ENCODE measurements around the gene ARL11.

ARL11 gene

DNA sequence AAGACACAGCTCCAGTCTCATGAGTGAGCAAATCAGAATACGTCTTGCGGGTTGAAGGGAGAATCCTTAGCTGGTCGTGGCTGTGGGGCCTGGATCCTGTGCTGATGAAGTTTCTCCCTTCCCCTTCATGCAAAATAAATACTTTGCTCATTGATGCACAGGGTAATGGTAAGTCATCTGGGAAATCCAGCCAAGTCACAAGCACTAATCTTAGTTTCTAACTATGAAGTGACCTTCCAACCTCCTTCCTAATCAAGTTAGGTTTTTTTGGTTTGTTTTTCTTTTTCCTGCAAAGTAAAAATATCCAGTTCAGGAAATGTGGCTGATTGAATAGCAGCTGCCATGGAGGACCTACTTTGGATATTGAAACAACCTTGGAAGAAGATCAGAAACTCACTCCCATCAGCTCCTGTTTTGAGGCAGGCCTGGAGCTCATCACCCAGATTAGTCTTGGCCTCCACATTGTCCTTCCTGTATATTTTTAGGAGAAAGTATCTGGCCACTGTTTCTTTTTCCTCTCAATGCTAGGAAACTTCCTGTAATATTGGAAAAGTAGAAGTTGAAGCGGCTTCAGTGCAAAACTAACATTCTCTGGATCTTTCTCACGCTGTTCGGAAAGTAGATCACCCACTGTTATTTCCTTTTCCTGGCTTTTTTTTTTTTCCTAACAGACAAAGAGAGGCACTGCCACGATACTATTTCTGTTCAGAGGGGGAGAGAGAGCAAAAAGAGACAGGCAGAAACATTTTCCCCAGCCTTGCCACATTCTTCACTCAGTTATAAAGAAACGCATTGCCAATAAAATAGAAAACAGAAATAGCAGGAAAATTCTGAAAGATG, 12.3 kb upstream of the ARL11 start:
- no peak for DNase-seq

DNA sequence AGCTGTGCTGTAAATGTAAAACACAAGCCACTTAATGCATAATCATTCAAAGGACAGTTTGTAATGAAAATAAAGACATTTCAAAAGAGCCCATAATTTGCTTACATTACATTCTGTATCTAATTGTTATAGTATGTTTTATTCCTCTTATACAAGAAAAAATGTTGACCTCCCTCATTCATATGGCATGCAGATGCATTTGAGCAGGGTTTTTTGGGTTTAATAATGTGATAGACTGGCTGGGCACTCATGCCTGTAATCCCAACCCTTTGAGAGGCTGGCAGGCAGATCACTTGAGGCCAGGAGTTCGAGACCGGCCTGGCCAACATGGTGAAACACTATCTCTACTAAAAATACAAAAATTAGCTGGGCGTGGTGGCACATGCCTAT, 11.6 kb upstream of the ARL11 start:
- DNase-seq: no peak

DNA sequence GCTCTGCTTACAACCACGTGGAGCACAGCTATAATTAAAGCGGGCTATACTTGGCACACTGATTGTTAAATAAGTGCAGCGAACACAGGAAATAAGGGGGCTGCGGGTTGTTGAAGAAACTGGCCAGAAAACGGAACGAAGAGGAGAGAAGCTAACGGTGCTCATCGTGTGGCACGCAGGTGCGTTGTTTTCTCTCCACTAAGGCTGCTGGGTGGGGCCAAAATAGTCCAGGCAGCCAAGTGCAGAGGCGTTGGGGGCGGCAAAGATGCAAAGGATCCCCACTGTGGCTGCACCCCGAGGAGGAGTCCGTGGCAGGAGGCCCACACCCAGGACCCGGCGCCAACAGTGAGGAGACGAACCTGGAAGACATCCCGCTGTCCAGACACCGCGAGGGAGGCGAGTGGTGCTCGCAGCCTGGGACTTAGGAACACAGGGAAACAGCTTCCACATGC, 8.1 kb upstream of the ARL11 start:
- DNase-seq: no peak

DNA sequence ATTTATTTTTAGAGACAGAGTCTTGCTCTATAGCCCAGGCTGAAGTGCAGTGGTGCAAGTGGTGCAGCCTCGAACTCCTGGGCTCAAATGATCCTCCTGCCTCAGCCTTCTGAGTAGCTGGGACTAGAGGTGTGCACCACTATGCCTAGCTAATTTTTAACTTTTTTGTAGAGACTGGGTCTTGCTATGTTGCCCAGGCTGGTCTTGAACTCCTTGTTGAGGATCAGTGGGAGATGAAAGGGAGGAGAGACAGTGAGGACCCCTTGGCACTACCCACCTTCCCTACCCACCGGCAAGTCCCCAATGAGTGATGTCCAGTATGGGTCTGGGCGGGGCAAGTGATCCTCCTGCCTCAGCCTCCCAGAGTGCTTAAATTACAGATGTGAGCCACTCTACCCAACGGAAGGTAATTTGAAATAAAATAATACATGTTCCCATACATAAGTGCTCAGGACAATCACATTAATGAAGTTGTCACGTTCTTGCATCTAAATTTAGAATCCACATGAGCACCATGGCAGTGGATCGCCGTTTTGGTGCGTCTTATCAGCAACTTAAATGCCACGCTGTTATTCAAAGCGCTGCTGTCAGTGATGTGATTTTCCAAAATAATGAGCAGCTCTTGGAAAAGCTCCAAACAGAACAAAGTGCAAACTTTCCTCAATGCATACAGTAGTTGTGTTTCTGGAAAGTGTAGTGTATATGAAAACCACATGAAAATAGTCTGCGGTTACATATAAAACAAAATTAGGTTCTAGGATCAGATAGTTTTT, 5.9 kb upstream of the ARL11 start:
- no peak for DNase-seq

DNA sequence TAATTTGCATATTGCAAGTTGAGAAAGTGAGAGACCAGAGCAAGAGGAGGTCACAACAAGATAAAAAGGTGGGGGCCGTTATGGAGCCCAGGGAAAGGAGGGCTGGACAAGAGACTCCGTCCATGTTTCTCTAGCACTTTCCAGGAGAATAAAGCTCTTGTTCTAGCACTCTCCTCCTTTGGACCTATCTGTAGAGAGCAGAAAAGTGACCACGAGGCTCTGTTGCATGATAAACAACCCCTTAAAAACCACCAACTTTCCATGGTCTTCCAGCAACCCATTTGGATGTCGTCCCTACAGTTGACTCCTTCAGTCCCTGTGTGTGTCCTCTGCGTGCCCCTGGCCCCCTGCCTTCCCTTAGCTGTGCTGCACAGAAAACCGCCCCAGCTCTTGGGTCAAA, 4.1 kb upstream of the ARL11 start:
- DNase-seq: no peak

DNA sequence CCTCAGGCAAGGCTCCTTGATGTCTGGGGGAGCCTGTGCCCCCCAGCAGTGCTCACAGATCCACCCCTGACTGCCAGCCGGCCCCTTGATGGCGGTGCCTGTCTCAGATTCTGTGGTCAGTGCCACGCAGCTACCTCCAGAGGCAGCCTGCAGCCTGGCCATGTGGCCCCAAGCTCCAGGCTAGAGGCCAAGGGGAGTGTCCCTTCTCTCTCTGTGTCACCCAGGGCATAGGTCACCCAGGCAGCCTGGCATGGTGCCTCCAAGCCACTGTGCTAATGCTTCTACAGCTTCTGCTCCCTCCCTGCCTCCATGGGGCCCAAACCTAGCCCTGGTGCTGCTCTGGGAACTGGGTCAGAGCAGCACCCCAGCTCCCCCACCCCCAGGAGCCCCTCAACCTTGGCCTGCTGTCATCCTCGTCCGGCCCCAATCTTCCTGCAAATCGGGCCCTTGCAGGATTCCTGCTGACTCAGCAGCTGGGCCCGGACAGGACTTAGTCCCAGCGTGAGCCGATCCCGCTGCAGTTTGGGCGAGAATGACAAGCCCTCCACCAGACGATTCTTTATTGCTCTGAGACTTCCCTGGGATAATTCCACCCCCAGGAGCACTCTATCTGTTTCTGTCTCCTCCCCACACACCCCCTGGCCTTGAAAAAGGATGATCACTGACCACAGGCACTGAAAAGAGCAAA, 2.8 kb upstream of the ARL11 start:
- no peak for DNase-seq

DNA sequence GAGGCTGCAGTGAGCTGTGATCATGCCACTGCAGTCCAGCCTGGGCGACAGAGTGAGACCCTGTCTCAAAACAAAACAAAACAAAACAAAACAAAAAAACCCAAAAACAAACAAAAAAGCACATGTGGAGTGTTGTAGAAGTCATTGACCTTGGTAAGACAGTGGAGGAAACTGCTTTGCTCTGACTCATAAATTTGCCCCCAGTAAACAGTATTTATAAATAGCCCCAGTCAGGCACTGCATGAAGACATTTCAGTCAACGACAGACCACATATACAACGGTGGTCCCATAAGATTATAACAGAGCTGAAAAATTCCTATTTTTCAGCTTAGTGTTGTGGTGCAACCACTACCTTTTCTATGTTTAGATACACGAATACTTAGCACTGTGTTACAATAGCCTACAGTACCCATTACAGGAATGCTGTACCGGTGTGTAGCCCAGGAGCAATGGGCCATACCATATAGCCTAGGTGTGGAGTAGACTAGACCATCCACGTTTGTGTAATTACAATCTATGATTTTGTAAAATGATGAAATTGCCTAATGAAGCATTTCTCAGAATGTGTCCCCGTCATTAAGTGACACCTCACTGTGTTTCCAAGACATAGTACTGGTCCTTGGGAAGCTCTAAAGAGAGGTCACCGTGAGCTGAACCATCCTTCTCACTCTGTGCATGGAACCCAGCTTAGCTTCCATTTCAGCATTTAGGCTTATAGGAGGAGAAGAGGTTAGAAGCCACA, 1.1 kb downstream of the ARL11 start:
- DNase-seq: no peak

DNA sequence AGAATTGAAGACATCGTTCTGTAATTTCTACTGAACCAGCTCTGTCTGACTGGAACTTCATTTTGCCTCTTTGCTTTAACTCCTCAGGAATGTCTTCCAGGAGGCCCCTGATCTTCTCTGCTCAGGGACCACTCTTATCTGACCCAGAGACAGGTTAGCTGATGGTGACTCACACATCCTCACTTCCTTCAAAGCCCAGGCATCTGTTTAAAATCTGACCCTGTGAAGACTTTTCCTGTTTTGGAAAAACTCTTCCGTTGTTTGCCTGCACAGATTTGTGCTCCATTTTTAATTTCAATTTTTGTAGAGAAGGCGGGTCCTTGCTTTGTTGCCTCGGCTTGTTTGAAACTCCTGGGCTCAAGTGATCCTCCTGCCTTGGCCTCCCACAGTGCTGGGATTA, 1.6 kb downstream of the ARL11 start:
- DNase-seq: no peak

DNA sequence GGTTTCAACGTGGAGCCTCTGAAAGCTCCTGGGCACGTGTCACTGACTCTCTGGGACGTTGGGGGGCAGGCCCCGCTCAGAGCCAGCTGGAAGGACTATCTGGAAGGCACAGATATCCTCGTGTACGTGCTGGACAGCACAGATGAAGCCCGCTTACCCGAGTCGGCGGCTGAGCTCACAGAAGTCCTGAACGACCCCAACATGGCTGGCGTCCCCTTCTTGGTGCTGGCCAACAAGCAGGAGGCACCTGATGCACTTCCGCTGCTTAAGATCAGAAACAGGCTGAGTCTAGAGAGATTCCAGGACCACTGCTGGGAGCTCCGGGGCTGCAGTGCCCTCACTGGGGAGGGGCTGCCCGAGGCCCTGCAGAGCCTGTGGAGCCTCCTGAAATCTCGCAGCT, 2.3 kb downstream of the ARL11 start:
- DNase-seq: no peak

DNA sequence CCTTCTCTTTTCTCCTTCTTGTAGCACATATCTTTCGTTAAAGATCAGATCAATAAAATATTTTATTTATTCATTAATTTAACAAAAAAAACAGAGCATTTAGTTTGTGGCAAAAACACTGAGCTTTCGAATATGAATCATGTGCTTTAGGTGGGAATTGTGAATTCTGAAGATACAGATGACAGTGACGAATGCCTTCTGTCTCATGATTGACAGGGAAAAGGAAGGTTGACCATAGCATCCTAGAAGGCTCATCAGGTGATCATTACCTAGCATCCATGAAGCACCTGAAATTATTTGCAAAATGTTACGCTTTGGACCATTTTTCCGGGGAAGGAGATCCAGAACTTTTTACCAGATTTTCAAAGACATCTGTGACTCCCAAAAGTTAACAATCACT, 3.8 kb downstream of the ARL11 start:
- DNase-seq: no peak

DNA sequence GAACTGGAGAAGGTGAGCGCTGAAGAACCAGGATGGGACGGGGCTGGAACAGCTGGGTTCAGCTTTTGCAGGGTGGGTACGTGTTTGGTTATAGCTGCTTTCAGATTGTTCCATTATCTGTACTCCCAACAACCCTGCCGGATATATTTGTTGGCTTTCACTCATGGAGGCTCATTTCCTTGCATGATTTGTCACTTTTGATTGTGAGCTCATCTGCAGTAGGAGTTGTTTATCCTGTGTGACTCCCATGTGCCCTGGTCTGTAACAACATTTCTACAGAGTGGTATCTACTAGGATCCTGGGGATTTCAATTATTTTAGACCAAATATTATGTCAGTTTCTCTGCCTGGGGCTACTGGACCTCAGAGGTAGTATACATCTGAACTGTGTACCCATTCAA, 5.4 kb downstream of the ARL11 start:
- DNase-seq: no peak

DNA sequence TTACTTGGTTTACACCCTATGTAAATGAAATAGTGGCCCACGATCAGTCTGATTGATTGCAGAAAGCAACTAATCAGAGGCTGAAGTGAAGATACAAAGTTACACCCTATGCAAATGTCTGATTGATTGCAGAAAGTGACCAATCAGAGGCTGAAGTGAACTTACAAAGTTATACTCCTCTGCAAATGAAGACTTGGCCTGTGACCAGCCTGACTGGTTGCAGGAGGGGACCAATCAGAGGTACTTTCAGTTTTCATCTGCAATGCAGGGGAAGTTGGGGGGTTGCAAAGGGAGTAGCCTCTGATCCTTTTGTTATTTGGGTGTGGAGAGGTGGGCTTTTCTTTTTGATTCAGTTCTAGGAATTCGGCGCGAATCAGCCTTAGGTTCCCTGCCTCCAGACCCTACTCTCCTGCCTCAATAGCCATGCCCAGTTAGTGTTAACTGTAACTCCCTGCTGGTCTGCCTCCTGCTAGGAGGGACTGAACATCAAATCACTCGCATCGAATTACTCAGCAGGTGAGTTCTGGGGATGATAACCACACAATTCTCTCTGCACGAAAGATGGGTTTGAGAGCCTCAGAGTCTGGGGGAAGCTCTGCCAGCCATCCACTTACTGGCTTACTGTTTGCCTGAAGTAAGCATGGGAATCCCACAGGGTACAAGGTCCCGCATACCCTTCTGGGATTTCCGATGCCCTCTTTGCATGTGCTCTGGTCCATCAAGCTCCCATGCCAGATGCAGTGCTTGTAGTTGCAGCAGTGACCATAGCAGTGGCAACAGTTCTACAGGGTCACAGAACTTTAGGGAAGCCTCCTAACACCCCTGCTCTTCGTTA, 7.5 kb downstream of the ARL11 start:
- no peak for DNase-seq

DNA sequence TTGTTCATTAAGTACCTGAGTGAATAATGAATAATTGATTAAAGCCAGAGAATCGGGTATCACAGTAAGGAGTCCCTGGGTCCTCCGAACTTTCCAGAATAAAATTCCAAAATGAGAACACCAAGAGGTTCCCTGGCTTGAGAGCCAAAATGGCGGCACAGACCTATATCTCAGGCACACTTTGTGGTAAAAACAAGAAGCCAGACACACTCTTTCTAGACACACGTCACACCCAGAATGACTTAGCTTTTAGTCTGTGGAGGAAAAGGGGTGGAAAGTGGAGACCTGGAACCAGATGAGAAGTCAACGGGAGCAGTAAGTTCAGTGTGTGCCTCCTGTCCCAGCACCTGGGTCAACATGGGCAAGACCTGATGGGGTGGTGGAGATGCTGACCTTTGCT, 8.4 kb downstream of the ARL11 start:
- DNase-seq: no peak

DNA sequence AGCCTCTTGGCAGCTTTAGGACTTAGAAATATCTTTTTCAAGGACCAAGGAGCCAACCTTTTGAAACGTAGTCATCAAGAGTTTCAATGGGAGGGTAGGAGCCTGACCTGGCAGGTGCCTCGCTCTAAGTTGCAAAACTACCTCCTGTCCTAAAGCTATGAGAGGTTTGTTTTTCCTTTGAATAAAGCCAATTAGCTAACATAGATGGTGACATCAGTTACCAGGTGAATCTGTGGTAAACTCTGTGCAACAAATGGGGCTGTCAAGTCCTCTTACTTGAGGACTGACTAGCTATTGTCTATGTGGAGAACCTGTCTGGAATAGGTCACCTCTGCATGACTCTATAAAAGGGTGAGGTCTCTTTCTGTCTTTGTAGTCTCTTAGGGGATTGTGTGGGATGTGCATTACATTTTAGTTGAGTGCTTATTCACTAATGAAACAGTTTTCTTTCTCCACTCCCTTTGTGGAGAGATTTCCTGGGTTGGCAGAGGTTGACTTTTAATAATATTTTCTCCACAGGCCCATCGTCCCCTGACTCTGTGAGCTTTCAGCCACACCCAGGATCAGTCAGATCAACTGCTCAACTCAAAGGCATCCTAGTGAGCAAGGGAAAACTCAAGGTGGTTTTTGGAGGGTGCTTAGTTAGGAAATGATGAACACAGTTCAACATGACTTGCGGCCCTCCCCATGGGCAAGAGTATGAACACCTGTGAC, 9.9 kb downstream of the ARL11 start:
- no peak for DNase-seq

DNA sequence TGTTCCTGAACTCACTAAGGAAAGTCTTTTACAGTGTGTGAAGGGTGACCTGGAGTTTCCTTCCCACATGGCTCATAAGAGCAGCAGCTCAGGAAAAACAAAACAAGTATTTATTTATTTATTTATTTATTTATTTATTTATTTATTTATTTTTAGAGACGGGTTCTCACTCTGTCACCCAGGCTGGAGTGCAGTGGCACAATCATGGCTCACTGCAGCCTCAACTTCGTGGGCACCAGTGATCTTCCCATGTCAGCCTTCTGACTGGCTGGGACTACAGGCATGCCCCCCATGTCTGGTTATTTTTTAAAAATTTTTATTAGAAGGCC, 10.4 kb downstream of the ARL11 start:
- no peak for DNase-seq

DNA sequence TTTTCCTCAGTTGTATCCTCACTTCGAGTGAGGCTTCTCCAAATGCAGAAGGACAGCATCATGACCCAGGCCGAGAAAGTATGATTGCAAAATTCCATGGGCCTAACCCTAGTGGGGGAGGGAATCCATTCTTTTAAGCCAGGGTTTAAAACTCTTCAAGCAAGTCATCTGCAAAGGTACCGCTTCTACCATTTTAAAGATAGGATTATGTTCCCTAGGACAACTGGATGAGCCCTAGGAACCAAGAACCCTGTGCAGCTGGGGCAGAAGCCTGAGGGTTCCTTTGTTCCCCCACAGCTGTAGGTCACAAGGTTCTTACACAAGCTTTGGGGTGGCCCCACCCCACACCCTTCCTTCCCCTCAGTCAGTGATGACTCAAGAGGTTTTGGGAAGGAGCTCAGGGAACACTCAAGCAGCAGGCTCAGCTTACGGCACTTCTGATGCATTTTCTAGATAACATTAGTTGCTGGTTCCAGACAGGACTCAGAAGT, 13.5 kb downstream of the ARL11 start:
- DNase-seq: peak; percentile 42

DNA sequence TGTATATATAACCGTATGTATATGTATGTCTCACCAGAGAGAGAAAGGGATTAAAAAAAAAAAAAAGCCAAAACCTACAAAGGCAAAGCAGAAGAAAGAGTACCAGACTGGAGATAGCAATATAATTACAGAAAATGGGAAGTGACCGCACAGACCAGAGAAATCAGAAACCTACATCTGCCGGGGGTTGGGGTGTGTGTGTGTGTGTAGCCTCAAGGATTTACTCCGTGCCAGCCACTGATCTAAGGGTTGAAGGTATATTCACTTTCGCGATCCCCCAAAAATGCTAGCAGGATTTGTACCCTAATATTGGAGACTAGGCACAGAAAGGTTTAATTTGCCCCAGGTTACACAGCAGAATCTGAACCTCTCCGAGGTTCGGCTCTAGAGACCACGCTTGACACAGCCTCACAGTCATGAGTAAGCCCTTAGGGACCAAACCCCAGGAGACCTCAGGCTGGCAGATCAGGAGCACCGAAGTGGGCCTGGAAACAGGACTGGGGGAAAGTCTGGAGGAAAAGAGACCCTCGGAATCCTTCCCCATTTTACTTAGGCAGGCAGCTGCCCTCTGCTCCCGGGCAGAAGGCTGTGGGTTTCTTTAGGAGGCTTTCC, 14.8 kb downstream of the ARL11 start:
- DNase-seq: no peak

DNA sequence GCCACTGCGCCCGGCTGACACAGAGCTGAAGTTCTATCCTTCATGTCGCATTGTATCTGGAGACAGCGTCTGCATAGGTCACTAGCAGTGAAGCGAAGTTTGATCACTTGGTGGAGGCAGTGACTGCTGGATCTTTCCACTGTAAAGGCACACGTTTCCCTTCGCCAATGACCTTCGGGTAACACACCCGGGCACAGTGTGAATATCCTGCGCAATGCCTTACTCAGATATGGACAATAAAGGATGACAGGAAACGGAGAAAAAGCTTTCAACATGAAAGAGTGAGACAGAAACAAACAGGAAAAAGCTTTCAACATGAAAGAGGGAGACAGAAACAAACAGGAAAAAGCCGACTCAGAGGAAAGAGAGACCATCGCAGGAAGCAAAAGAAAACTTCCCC, 17.1 kb downstream of the ARL11 start:
- DNase-seq: no peak

DNA sequence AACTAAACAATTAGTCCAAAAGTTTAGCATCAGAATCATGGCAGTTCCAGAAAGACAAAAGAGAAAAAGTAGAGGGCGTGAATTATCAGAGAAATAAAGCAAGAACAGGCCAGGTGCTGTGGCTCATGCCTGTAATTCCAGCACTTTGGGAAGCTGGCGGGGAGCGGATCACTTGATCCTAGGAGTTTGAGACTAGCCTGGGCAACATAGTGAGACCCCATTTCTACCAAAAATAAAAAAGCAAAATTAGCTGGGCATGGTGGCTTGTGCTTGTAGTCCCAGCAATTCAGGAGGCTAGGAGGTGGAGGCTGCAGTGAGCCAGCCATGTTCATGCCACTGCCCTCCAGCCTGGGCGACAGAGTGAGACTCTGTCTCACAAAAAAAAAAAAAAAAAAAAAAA, 18.4 kb downstream of the ARL11 start:
- no peak for DNase-seq

DNA sequence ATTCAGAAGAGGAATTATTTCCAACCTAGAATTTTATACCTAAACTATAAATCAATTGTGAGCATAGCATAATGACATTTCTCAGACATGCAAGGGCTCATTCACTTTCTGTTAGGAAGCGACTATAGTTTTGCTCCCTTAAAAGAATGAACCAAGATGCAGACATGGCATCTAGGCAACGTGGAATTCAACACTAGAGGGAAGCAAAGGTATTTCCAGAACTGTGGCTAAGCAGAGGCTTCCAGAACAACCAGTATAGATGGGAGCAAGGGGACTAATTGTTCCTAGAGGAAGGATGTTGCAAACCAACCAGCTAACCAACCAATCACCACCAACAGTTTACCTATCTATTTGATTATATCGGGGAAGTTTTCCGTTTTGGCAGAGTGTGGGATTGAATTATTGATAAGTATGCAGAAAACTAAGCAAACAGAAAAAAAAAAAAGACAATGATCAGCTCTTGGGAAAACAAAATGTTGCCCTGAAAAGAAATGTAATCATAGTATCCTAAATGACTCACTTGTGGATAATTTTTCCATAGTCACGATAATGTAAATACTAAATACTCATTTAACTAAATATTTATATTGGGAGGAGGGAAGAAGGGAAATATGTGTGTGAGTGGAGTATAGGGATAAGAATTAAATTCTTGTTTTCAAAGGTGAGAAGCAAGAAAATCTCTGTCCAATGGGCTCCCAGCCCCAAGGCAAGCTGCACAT, 21.1 kb downstream of the ARL11 start:
- no peak for DNase-seq

All from amniotic stem cell (primary cell).